Measurements from ENCODE around the gene KCNK13. TPM values are rescaled to one million over a fixed set of nuclear protein-coding genes. Genes with fewer than 3 reads are reported as not detected.

The KCNK13 gene
- total and polyA plus RNA-seq, 9 of the 15 experiments (the other 6 are each of a cell fraction or from before 2014, with no cell fraction given): 0.03 to 0.05 TPM; not detected in 7

DNA sequence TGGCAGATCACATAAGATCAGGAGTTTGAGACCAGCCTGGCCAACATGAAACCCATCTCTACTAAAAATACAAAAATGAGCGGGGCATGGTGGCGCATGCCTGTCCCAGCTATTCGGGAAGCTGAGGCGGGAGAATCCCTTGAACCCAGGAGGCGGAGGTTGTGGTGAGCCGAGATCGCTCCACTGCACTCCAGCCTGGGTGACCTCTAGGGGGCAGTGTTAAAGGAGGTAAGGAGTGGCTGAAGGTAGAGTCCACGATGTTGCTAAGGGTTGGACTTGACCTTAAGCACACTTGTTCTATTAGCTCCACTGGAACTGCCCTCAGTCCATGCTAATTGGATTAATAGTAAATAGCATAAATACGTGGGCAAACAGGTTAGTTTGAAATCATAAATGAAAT lies 132.1 kb downstream of the KCNK13 start:
- peak; percentile 73 for FAIRE-seq
- peaks cover 0 to 12% of the 10 kb centered on the region in 2 experiments; a peak in 2 of 5 replicates for H3K27me3 ChIP-seq (ENCODE audit: control insufficient read depth in 2 of 2, insufficient read depth in 2 of 2, low read length in 2 of 2)
- no peak overlapping the region for H3K4me2 ChIP-seq (ENCODE audit: insufficient read depth, low read length)
- no peaks in the 10 kb centered on the region; a peak in 1 of 5 replicates for H3K4me1 ChIP-seq (replicated peaks in 1 of 2; ENCODE audit: control insufficient read depth in 2 of 2, insufficient read depth in 2 of 2, low read length in 2 of 2)
- ATAC-seq: peak; percentile 84
- H3K4me3 ChIP-seq: no peak overlapping the region
- no peak overlapping the region for H2AFZ ChIP-seq (ENCODE audit: low read depth, low read length)
- intact Hi-C loops (cut with micrococcal nuclease) (loop anchor here (2.0 kb wide), 1 partner anchor 41 kb away; no protein-coding TSS in a partner anchor), in situ Hi-C loops (cut with MboI) (no loop called here)
- no peaks in the 10 kb centered on the region for H4K20me1 ChIP-seq (replicated peaks; ENCODE audit: control insufficient read depth, insufficient read depth, low read length)
- H3K9me3 ChIP-seq (replicated peaks; ENCODE audit: control insufficient read depth, insufficient read depth, low read depth, low read length): no peaks in the 10 kb centered on the region
- POLR2A ChIA-PET: interaction anchor here (0.6 kb wide), 1 partner anchor 257 kb away, joined by 3 read pairs; no protein-coding TSS in a partner anchor
- H3K27ac ChIP-seq (ENCODE audit: extremely low read depth, low read depth, low read length): no peak overlapping the region
- DNase-seq (ENCODE audit: extremely low read depth in 1 of 4, low spot score in 3 of 4): peak in 3 of 4 experiments; percentile 16 to 34 (median 20)
- BruUV-seq (replicated peaks): no TSS peak
- no peaks in the 10 kb centered on the region for H3K36me3 ChIP-seq (ENCODE audit: control insufficient read depth, insufficient read depth, low read length)
- WGBS (ENCODE audit: insufficient coverage, low coverage, missing lambda C conversion rate): 9% methylated on average over 5 of the region's 9 CpGs
- CTCF ChIA-PET (ENCODE audit: low intra/inter-chr PET ratio): no interaction called here
- no peaks in the 10 kb centered on the region for H3K9me1 ChIP-seq (ENCODE audit: control insufficient read depth, insufficient read depth, low read length)
- H3K9ac ChIP-seq (ENCODE audit: insufficient read depth in 1 of 2, low read depth in 2 of 2, low read length in 2 of 2): no peak overlapping the region
- H3K79me2 ChIP-seq (ENCODE audit: control insufficient read depth, insufficient read depth, low read length): no peaks in the 10 kb centered on the region
- TF ChIP-seq GABPA (tag; conservative IDR thresholded peaks at IDR 0.05; ENCODE audit: low read depth) (no peak), SMC3 (conservative IDR thresholded peaks at IDR 0.05; ENCODE audit: insufficient read depth, low read depth, low read length) (no peak), ELF1 (tag; IDR thresholded peaks at IDR 0.05) (no peak), RAD21 (CRISPR knock-in tag; conservative IDR thresholded peaks at IDR 0.05 in 1 of 2, IDR thresholded peaks at IDR 0.05 in 1 of 2) (peak in 1 of 2 experiments; percentile 26; a peak in 2 of 4 replicates), RBM14 (IDR thresholded peaks at IDR 0.05; ENCODE audit: borderline replicate concordance, insufficient read depth, low read depth, low read length) (no peak), RBM34 (IDR thresholded peaks at IDR 0.05; ENCODE audit: borderline replicate concordance, insufficient read depth, low read length) (no peak), ZNF354B (CRISPR knock-in tag; IDR thresholded peaks at IDR 0.05) (no peak), TOE1 (IDR thresholded peaks at IDR 0.05; ENCODE audit: borderline replicate concordance) (no peak), TOE1 (CRISPR knock-in tag; IDR thresholded peaks at IDR 0.05; ENCODE audit: borderline replicate concordance, low read depth) (no peak)
- TF ChIP-seq, protein P1, sequence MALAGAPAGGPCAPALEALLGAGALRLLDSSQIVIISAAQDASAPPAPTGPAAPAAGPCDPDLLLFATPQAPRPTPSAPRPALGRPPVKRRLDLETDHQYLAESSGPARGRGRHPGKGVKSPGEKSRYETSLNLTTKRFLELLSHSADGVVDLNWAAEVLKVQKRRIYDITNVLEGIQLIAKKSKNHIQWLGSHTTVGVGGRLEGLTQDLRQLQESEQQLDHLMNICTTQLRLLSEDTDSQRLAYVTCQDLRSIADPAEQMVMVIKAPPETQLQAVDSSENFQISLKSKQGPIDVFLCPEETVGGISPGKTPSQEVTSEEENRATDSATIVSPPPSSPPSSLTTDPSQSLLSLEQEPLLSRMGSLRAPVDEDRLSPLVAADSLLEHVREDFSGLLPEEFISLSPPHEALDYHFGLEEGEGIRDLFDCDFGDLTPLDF (CRISPR knock-in tag; IDR thresholded peaks at IDR 0.05): no peak
- TF ChIP-seq, protein P2, sequence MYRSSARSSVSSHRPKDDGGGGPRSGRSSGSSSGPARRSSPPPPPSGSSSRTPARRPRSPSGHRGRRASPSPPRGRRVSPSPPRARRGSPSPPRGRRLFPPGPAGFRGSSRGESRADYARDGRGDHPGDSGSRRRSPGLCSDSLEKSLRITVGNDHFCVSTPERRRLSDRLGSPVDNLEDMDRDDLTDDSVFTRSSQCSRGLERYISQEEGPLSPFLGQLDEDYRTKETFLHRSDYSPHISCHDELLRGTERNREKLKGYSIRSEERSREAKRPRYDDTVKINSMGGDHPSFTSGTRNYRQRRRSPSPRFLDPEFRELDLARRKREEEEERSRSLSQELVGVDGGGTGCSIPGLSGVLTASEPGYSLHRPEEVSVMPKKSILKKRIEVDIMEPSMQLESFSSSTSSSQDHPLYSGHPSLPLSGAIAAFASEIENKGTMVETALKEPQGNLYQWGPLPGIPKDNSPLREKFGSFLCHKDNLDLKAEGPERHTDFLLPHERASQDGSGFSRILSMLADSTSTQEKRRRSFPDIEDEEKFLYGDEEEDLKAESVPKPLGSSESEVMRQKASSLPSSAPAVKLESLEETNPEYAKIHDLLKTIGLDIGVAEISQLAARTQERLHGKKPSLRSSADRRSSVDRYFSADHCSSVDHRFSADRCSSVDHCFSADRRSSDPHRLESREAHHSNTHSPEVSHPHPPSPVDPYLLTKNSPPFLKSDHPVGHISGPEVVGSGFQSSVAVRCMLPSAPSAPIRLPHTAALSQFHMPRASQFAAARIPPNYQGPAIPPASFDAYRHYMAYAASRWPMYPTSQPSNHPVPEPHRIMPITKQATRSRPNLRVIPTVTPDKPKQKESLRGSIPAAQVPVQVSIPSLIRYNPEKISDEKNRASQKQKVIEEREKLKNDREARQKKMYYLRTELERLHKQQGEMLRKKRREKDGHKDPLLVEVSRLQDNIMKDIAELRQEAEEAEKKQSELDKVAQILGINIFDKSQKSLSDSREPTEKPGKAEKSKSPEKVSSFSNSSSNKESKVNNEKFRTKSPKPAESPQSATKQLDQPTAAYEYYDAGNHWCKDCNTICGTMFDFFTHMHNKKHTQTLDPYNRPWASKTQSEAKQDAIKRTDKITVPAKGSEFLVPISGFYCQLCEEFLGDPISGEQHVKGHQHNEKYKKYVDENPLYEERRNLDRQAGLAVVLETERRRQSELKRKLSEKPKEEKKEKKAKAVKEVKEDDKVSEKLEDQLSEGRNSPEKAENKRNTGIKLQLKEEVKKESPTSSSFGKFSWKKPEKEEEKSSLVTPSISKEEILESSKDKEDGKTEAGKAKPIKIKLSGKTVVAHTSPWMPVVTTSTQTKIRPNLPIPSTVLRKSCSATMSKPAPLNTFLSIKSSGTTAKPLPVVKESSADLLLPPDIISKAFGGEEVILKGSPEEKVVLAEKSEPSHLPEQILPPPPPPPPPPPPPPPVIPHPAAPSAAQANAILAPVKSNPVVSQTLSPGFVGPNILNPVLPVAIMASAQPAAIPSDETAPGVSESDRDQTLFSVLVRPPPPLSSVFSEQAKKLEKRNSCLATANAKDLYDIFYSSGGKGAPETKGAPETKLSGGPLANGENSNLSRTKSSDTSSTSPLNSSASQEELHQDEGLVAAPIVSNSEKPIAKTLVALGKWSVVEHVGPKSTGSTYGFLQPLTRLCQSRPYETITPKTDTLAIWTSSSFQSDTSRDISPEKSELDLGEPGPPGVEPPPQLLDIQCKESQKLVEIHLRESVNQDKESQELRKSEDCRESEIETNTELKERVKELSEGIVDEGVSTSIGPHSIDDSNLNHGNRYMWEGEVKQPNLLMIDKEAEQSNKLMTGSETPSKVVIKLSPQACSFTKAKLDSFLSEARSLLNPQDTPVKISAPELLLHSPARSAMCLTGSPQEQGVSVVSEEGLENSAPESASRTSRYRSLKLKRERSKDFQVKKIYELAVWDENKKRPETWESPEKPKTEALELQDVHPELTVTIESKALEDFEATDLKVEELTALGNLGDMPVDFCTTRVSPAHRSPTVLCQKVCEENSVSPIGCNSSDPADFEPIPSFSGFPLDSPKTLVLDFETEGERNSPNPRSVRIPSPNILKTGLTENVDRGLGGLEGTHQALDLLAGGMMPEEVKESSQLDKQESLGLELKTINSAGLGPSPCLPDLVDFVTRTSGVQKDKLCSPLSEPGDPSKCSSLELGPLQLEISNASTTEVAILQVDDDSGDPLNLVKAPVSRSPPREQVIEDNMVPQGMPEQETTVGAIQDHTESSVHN (IDR thresholded peaks at IDR 0.05; ENCODE audit: borderline replicate concordance in 1 of 2, low read depth in 1 of 2): no peak
